Gastrocnemius medialis (tissue), 4 donors: ENCODE measurements around the gene TRMT44. TPM values are rescaled to one million over a fixed set of nuclear protein-coding genes. Genes with fewer than 3 reads are reported as not detected.

Experiments
- ATAC-seq, 2 donors: fragments of 150-250 bp; one replicate each; pipeline ENCODE4 v1.9.1; 2016
- DNase-seq, 2 donors: peaks; one replicate each; pipeline ENCODE4 v3.0.0-alpha.2; 2019
- H3K27ac ChIP-seq, 4 donors: fragments of 200-600 bp; sonication (generic); 1 replicate in 1 of 4; 2 replicates in 3 of 4; pipeline ENCODE4 v1.5.1; 2016 to 2018; ENCODE audit warnings: mild to moderate bottlenecking in 2 of 4, moderate library complexity in 1 of 4
- H3K27me3 ChIP-seq, 3 donors: fragments of 200-600 bp; sonication (generic) in 2 of 3; 1 replicate in 1 of 3; 2 replicates in 2 of 3; pipeline versions ENCODE4 v1.5.1 to v1.6.0; 2016 to 2019; ENCODE audit warnings: mild to moderate bottlenecking in 1 of 3, moderate library complexity in 1 of 3
- H3K36me3 ChIP-seq, 2 donors: fragments of 200-600 bp; sonication (generic) in 1 of 2; one replicate each; pipeline ENCODE4 v1.5.1; 2017 to 2018
- H3K4me1 ChIP-seq, 2 donors: fragments of 200-600 bp; sonication (generic) in 1 of 2; one replicate each; pipeline ENCODE4 v1.5.1; 2016 to 2017; ENCODE audit warnings: mild to moderate bottlenecking in 2 of 2
- H3K4me3 ChIP-seq, 4 donors: fragments of 200-600 bp; sonication (generic) in 3 of 4; 1 replicate in 1 of 4; 2 replicates in 3 of 4; pipeline ENCODE4 v1.5.1; 2016 to 2019; ENCODE audit warnings: mild to moderate bottlenecking in 2 of 4
- H3K9me3 ChIP-seq, 3 donors: fragments of 200-600 bp; sonication (generic) in 2 of 3; 1 replicate in 1 of 3; 2 replicates in 2 of 3; pipeline ENCODE4 v1.5.1; 2016 to 2019
- POLR2A ChIP-seq, 2 donors: fragments of 450-650 bp; IDR thresholded peaks; one replicate each; pipeline ENCODE4 v1.6.1; 2017; ENCODE audit warnings: antibody characterized with exemption in 2 of 2, mild to moderate bottlenecking in 2 of 2, moderate library complexity in 2 of 2
- in situ Hi-C, 4 donors: fragments of 200-750 bp; cut with MboI; loops; one replicate each; pipeline versions ENCODE4 v1.15.0 to v1.8.0; 2017; ENCODE audit warnings: low sequenced_read_pairs in 4 of 4
- intact Hi-C: fragments of 100-400 bp; cut with DNase I; formaldehyde crosslinking; loops from one replicate; pipeline ENCODE4 v1.15.1; 2023; ENCODE audit warnings: low total_unique reads
- total RNA-seq, 4 donors: library from RNA; depleted of rRNA; stranded (reverse); fragments of >200 nt; gene quantifications; one replicate each; pipeline versions ENCODE4 v1.1.0 to v1.2.3, GENCODE V29; 2016
- TF ChIP-seq, protein P1 (sequence below), 5 experiments: fragments of 450-650 bp in 3 of 5; fragments of 200-600 bp in 2 of 5; sonication (generic) in 2 of 5; IDR thresholded peaks in 4 of 5; conservative IDR thresholded peaks in 1 of 5; 1 replicate in 4 of 5; 2 replicates in 1 of 5; pipeline ENCODE4 v1.5.1; 2016 to 2019; ENCODE audit warnings: antibody characterized with exemption in 5 of 5, mild to moderate bottlenecking in 3 of 5, moderate library complexity in 3 of 5

Gene TRMT44
- total RNA-seq, 4 donors from 2014 or later, result 7.5 to 16.4 (median 10.2) TPM

DNA sequence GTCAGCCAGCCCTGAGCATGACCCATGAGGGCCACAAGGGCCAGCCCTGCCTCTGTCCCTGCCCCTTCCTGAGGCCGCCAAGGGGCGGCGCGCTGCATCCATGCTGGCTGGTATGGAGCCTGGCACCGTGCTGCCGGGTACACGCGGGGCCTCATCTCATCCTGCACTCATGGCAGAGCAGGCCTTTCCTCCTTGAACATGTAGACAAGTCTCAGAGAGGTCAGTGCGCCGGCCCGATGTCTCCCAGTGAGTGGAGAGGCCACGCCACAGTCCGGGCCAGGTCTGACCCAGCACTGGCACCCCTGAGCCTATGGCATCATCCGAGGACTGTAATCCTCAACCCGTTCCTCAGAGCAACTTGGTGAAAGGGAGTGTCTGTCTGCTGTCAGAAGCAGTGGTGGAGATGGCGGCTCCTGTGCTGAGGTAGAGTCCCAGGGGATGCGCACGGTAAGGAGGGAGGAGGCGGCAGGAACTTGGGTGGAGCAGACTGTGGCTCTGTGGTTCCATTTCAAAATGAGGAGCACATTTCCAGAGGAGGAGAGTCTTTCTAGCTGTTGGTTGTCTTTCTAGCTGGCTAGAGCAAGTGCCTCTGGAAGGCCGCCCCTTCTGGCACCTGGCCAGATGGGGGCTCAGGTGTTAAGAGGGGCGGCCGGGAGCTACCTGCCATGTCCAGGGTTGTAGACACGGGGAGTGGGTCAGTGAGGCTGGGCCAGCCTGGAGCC, 32.8 kb downstream of the TRMT44 start:
- H3K9me3 ChIP-seq, result no peaks in the 10 kb centered on the region
- no peak overlapping the region for H3K4me3 ChIP-seq
- no peaks in the 10 kb centered on the region for H3K4me1 ChIP-seq
- H3K27ac ChIP-seq, result no peak overlapping the region
- intact Hi-C loops (no loop called here), in situ Hi-C loops (no loop called here)
- ATAC-seq (no peak), DNase-seq (no peak)
- H3K36me3 ChIP-seq, result peaks cover 0 to 35% of the 10 kb centered on the region in 2 donors
- TF ChIP-seq POLR2A (IDR thresholded peaks at IDR 0.05), result no peak
- TF ChIP-seq, protein P1, sequence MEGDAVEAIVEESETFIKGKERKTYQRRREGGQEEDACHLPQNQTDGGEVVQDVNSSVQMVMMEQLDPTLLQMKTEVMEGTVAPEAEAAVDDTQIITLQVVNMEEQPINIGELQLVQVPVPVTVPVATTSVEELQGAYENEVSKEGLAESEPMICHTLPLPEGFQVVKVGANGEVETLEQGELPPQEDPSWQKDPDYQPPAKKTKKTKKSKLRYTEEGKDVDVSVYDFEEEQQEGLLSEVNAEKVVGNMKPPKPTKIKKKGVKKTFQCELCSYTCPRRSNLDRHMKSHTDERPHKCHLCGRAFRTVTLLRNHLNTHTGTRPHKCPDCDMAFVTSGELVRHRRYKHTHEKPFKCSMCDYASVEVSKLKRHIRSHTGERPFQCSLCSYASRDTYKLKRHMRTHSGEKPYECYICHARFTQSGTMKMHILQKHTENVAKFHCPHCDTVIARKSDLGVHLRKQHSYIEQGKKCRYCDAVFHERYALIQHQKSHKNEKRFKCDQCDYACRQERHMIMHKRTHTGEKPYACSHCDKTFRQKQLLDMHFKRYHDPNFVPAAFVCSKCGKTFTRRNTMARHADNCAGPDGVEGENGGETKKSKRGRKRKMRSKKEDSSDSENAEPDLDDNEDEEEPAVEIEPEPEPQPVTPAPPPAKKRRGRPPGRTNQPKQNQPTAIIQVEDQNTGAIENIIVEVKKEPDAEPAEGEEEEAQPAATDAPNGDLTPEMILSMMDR (IDR thresholded peaks at IDR 0.05 in 4 of 5, conservative IDR thresholded peaks at IDR 0.05 in 1 of 5), result no peak
- H3K27me3 ChIP-seq, result no peaks in the 10 kb centered on the region

DNA sequence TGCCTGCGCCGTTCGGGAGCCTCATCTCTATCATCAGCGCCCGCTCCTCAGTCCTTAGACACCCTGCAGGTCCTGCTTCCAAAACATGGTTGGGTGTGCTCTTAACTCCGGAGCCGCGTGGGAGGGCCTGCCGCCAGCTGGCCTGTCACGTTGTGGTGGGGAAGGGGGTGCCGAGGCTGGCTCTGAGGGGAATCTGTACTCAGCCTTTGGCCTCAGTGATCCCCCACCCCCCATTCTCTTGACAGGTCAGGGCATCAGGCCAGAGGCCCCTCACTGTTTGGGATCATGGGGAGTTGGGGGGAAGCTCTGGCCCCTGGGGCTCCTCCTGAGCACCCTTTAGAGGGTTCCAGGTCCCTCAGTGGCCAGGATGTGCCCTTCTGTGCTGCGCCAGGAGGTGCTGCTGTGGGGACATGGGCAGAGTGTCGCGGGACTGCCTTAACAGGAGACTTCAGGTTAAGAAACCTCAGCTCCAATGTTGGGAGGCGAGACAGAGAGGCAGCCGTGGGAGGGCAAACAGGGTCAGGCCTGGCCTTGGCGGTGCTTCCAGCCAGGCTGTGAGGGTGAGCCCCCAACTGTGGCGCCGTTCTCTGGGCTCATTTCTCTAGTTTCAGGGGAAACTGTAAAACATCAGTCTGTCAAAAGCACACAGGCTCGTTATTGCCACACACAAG, 33.5 kb downstream of the TRMT44 start:
- Histone ChIP-seq H3K9me3 (no peaks in the 10 kb centered on the region), H3K27ac (no peak overlapping the region), H3K4me1 (no peaks in the 10 kb centered on the region), H3K4me3 (no peak overlapping the region), H3K36me3 (peaks cover 0 to 30% of the 10 kb centered on the region in 2 donors), H3K27me3 (no peaks in the 10 kb centered on the region)
- intact Hi-C loops, result no loop called here
- DNase-seq (no peak), ATAC-seq (no peak)
- in situ Hi-C loops, result no loop called here
- TF ChIP-seq, protein P1 (IDR thresholded peaks at IDR 0.05 in 4 of 5, conservative IDR thresholded peaks at IDR 0.05 in 1 of 5), result no peak
- TF ChIP-seq POLR2A (IDR thresholded peaks at IDR 0.05), result no peak

DNA sequence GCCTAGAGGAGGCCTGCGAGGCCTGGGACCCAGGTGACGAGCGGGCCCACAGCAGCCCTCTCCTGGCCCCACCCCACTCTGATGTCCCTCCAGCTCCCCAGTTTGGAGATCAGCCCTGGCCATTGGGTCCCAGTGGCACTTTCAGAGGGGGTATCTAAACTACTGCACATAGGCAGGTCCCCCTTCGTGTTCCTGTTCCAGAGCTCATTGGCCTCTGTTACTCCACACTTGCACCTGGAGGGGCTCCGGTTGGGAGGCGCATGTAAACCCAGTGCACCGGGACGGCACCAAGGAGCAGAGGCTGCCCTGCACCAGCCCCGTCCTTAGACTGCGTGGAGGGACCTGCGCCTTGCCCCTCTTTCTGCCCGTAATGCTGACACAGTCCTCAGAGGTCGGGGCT, 34.3 kb downstream of the TRMT44 start:
- no peak overlapping the region for H3K27ac ChIP-seq
- no peaks in the 10 kb centered on the region for H3K27me3 ChIP-seq
- intact Hi-C loops, result no loop called here
- no peak for TF ChIP-seq POLR2A (IDR thresholded peaks at IDR 0.05)
- TF ChIP-seq, protein P1 (IDR thresholded peaks at IDR 0.05 in 4 of 5, conservative IDR thresholded peaks at IDR 0.05 in 1 of 5), result no peak
- ATAC-seq (no peak), DNase-seq (no peak)
- no peak overlapping the region for H3K4me3 ChIP-seq
- no peaks in the 10 kb centered on the region for H3K4me1 ChIP-seq
- no peaks in the 10 kb centered on the region for H3K9me3 ChIP-seq
- in situ Hi-C loops, result no loop called here
- peaks cover 0 to 22% of the 10 kb centered on the region in 2 donors for H3K36me3 ChIP-seq

DNA sequence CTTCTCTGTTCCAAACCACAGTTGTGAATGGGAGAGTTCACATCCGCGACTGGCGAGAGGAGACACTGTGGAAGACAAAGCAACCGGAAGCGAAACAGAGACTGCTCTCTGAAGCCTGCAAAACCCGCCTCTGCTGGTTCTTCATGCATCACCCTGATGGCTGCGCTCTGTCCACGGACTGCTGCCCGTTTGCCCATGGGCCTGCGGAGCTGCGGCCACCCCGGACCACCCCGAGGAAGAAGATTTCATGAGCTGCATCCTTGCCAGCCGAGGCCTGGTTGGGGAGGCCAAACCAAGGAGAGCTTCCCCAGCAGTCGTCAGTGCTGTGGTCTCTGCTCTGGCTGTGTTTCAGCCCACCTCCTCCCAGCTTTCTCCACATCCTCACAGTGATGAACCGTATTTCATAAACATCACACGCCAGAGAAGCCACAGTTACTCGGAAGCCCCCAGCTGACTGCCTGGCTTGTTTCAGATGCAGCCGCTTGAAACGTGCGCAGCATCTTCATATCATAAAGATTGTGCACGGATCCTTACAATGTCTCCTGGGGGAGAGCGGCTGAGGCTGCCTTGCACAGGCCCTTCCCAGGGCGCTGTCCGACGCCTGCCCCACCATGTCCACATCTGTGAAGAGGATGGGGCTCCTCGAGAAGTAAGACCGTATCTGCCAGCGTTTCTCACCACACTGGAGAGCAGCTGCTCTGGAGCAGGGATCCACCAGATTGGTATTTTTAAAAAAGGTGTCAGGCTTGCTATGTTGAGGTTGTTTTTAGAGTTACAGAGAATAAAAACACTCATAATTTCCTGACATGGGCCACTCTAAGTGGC, 35.4 kb downstream of the TRMT44 start:
- H3K4me1 ChIP-seq, result no peaks in the 10 kb centered on the region
- no peaks in the 10 kb centered on the region for H3K9me3 ChIP-seq
- no peak overlapping the region for H3K27ac ChIP-seq
- TF ChIP-seq, protein P1 (IDR thresholded peaks at IDR 0.05 in 4 of 5, conservative IDR thresholded peaks at IDR 0.05 in 1 of 5), result no peak
- no peak for TF ChIP-seq POLR2A (IDR thresholded peaks at IDR 0.05)
- in situ Hi-C loops, result no loop called here
- ATAC-seq (no peak), DNase-seq (no peak)
- H3K27me3 ChIP-seq, result no peaks in the 10 kb centered on the region
- H3K36me3 ChIP-seq, result peaks cover 0 to 19% of the 10 kb centered on the region in 2 donors
- intact Hi-C loops, result no loop called here
- no peak overlapping the region for H3K4me3 ChIP-seq
